BLaER1 treated with 17β-estradiol and CSF1 and Interleukin-3, amounts not matched to agents 10 nM and 100 nM (cell line): ENCODE results near the gene CLK2.
A peak's percentile ranks its signal among the peaks of the same experiment; 100 is the strongest.

Experiments used
- H3K27ac ChIP-seq, 11 experiments: shearing (Covaris generic); formaldehyde crosslinking; 2 replicates each; pipeline ENCODE4 v1.8.1; 2022
- H3K27me3 ChIP-seq, 11 experiments: shearing (Covaris generic); formaldehyde crosslinking; 2 replicates each; pipeline ENCODE4 v1.8.1; 2022
- H3K36me3 ChIP-seq, 11 experiments: shearing (Covaris generic); formaldehyde crosslinking; 2 replicates each; pipeline ENCODE4 v1.8.1; 2022
- H3K4me1 ChIP-seq, 10 experiments: shearing (Covaris generic); formaldehyde crosslinking; 2 replicates each; pipeline ENCODE4 v1.8.1; 2022
- H3K4me2 ChIP-seq, 11 experiments: shearing (Covaris generic); formaldehyde crosslinking; 2 replicates each; pipeline ENCODE4 v1.8.1; 2022
- H3K4me3 ChIP-seq, 10 experiments: shearing (Covaris generic); formaldehyde crosslinking; 2 replicates each; pipeline ENCODE4 v1.8.1; 2022
- H3K9ac ChIP-seq, 11 experiments: shearing (Covaris generic); formaldehyde crosslinking; 2 replicates each; pipeline ENCODE4 v1.8.1; 2022
- H3K9me3 ChIP-seq, 11 experiments: shearing (Covaris generic); formaldehyde crosslinking; replicated peaks in 1 of 11; 2 replicates each; pipeline ENCODE4 v1.8.1; 2022
- H4K20me1 ChIP-seq, 11 experiments: shearing (Covaris generic); formaldehyde crosslinking; 2 replicates each; pipeline ENCODE4 v1.8.1; 2022
- Cebpa-rat ChIP-seq, 11 experiments: shearing (Covaris generic); IDR thresholded peaks; 2 replicates each; pipeline ENCODE4 v1.8.1; 2022

The CLK2 gene

DNA sequence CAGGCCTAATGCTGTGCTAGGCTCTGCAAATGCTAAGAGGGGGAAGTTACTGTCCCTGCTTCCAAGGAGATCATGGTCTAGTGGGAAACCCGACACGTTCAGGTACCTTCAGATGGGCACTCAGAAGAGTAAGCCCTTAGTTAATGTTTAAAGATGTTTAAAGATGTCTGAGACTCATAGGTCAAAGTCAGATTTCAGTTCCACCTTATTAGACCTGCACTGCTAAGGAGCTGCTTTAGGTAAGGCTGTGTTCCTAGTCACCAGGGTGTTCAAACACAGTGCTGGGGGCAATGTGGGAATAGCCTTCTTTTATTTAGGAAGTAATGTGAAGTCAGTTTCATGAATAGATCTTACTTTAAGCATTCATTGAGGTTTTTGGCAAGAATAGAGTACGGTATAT is 43.6 kb upstream of the CLK2 start:
- Histone ChIP-seq H3K4me1 (peaks cover 26 to 41% (median 34%) of the 10 kb centered on the region in 10 experiments), H3K9me3 (no peaks in the 10 kb centered on the region), H3K27ac (no peak overlapping the region)

DNA sequence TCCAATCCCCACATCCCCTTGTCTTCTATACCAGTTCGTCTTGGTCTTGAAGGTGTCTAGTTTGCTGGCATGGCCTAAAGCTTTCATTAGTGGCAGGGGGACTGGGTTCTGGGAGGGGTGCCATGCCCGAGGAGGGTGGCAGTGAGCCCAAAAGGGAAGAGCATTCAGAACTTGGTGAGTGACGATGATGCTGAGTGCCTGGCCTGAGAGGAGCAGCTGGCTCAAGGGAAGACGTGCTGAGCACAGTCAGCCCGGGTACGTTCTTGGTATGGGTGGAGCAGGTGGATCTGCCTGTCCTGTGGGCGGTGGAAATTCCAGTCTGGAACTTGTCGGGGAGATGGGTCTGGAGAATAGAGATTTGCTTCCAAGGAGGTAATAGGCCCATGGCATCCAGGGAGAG is 40.0 kb upstream of the CLK2 start:
- Histone ChIP-seq H3K4me3 (no peak overlapping the region), H3K36me3 (peaks cover 35 to 84% (median 75%) of the 10 kb centered on the region in 11 experiments), H3K27ac (no peak overlapping the region), H3K4me1 (peaks cover 14 to 28% (median 22%) of the 10 kb centered on the region in 10 experiments), H3K4me2 (no peak overlapping the region), H4K20me1 (peaks cover 0 to 53% (median 8%) of the 10 kb centered on the region in 11 experiments; a peak in 8 of 22 replicates), H3K9me3 (no peaks in the 10 kb centered on the region), H3K27me3 (no peaks in the 10 kb centered on the region), H3K9ac (no peak overlapping the region)
- TF ChIP-seq Cebpa-rat (IDR thresholded peaks at IDR 0.05): no peak

More for the DNA sequence above, 43.6 kb upstream of the CLK2 start:
- Histone ChIP-seq H3K4me2 (no peak overlapping the region), H3K36me3 (peaks cover 28 to 88% (median 79%) of the 10 kb centered on the region in 11 experiments), H3K9ac (peak overlapping the region in 1 of 11 experiments; percentile 34; a peak in 1 of 22 replicates), H3K27me3 (no peaks in the 10 kb centered on the region), H3K4me3 (no peak overlapping the region), H4K20me1 (peaks cover 0 to 79% (median 42%) of the 10 kb centered on the region in 11 experiments; a peak in 20 of 22 replicates)
- no peak for TF ChIP-seq Cebpa-rat (IDR thresholded peaks at IDR 0.05)

DNA sequence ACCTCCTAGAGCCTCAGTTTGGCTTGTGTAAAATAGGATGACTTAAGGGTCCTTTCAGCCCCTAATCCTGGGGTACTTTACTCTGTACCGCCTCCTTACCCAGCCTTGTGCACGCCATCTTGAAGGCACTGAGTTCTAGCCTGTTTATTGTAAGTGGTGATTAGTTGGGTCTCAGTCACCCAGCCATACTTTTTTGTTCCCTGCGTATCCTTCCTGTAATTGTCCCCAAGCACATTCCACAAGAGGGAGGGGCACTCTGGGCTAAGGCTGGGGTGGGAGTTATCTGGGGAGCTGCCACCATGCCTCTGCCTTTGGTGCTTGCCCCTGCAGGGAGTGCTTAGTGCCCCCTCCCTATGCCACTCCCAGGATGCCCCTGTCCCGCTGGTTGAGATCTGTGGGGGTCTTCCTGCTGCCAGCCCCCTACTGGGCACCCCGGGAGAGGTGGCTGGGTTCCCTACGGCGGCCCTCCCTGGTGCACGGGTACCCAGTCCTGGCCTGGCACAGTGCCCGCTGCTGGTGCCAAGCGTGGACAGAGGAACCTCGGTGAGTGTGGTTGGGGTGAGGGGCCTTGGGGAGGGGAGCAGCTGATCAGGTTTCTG is 36.2 kb upstream of the CLK2 start:
- Histone ChIP-seq H3K27me3 (no peaks in the 10 kb centered on the region), H3K9me3 (no peaks in the 10 kb centered on the region), H3K36me3 (peaks cover 26 to 47% (median 44%) of the 10 kb centered on the region in 11 experiments), H3K4me1 (peaks cover 23 to 36% (median 31%) of the 10 kb centered on the region in 10 experiments), H3K4me2 (peak overlapping the region; percentile 91 to 99 (median 98)), H3K27ac (peak overlapping the region; percentile 77 to 92 (median 89)), H3K9ac (peak overlapping the region; percentile 88 to 97 (median 92)), H3K4me3 (peak overlapping the region; percentile 81 to 100 (median 94)), H4K20me1 (peaks cover 0 to 30% (median 0%) of the 10 kb centered on the region in 11 experiments; a peak in 4 of 22 replicates)
- TF ChIP-seq Cebpa-rat (IDR thresholded peaks at IDR 0.05): no peak

DNA sequence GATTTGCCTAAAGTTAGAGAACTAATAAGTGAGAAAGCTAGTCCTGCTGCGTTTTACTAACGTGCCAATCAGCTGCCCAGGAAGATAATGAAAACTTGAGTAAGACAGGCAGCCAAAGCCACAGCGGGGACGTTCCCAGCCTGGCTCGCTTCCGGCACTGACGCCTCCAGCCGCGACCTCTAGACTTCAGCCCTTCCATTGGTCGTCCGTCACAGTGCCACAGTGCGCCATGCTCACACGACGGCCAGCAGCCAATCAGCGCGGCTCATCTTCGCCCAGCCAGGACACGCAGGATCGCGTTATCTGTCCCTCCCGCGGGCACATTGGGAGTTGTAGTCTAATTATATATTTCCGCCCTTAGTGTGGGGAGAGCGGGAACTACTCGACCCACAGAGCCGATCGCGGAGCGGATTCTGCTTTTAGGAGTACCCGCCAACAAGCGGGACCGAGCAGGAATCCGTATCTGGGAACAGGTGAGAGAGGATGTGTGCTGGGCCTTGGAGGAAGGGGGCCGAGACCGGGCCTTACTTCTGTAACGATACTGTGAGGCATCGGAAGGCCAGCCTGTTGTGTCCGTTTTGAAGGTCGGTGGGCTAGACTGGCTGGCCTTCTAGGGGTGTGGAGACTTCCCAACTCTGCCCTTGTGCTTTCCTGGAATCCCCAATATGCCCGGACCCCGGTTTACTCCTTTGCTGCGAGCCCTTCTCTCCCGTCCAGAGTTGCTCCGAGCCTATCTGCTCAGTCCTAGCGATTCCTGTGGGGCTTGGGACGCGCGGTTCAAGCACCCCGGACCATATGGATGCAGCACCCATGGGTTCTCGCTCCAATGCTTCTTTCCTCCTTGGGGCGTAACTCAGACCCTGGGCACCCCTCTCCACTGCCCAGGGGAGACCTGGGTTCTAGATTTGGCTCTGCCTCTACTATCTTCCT is 35.5 kb upstream of the CLK2 start, which contains the start of gene FDPS:
Gene FDPS (plus strand): TSS at position 374 of the 930 bp plus-strand sequence. CDS start 924 bp downstream, outside the sequence.
- Histone ChIP-seq H3K4me2 (peak within 1 kb of the TSS; percentile 91 to 99 (median 98)), H3K4me1 (peaks cover 23 to 36% (median 31%) of the 10 kb centered on the region in 10 experiments), H4K20me1 (peaks cover 0 to 23% (median 0%) of the 10 kb centered on the region in 11 experiments; a peak in 4 of 22 replicates), H3K27me3 (no peaks in the 10 kb centered on the region), H3K4me3 (peak within 1 kb of the TSS; percentile 81 to 100 (median 94)), H3K27ac (peak within 1 kb of the TSS; percentile 77 to 92 (median 89)), H3K9me3 (no peaks in the 10 kb centered on the region), H3K9ac (peak within 1 kb of the TSS; percentile 88 to 97 (median 92)), H3K36me3 (peaks cover 23 to 40% (median 37%) of the 10 kb centered on the region in 11 experiments)
- TF ChIP-seq Cebpa-rat (IDR thresholded peaks at IDR 0.05): no peak

DNA sequence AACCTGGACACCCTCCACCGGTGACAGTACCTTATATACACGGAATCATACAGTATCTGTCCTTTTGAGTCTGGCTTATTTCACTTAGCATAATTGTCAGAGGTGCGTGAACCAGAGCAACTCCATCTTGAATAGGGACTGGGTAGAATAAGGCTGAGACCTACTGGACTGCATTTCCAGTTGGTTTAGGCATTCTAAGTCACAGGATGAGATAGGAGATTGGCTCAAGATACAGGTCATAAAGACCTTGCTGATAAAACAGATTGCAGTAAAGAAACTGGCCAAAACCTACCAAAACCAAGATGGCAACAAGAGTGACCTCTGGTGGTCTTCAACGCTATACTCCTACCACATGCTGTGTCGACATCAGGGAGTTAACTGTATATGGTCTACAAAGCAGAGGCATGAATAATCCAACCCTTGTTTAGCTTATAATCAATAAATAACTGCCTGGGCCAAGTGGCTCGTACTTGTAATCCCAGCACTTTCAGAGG is 34.0 kb upstream of the CLK2 start:
- Histone ChIP-seq H3K9me3 (no peaks in the 10 kb centered on the region), H3K36me3 (peaks cover 11 to 25% (median 22%) of the 10 kb centered on the region in 11 experiments), H3K9ac (peak overlapping the region in 9 of 11 experiments; percentile 88 to 97 (median 93); a peak in 13 of 22 replicates), H3K27ac (peak overlapping the region in 10 of 11 experiments; percentile 85 to 92 (median 89); a peak in 19 of 22 replicates), H3K4me2 (peak overlapping the region; percentile 59 to 88 (median 78); a peak in 21 of 22 replicates), H3K4me3 (no peak overlapping the region), H3K27me3 (no peaks in the 10 kb centered on the region), H3K4me1 (peaks cover 25 to 39% (median 31%) of the 10 kb centered on the region in 10 experiments), H4K20me1 (peaks cover 0 to 14% (median 0%) of the 10 kb centered on the region in 11 experiments; a peak in 3 of 22 replicates)
- no peak for TF ChIP-seq Cebpa-rat (IDR thresholded peaks at IDR 0.05)

DNA sequence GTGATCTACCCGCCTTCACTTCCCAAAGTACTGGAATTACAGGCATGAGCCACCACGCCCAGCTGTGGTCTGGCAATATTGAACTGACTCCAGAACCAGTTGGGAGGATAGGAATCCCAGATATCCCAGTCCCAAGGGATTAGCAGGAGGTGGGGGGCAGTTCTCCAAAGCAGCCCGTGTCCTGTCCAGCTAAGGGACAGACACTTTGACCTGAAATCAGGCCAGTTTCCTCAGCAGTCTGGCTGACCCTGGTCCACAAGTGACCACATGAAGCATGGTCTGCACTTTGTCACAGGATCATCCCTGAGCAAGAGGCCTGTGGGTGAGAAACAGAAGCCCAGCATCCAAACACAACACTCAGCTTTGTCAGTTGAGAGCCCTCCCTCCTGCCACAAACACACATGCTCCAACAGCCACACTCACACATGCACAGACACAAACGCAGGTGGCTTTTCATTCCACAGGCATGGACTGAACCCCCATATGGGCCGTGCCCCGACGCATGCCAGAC is 32.6 kb upstream of the CLK2 start:
- Histone ChIP-seq H3K4me1 (peaks cover 24 to 43% (median 34%) of the 10 kb centered on the region in 10 experiments), H3K9me3 (no peaks in the 10 kb centered on the region), H3K9ac (0 out of 22 replicates have a peak overlapping the region, but pooled peaks of 1 of the 11 experiments have one; percentile 25), H3K27me3 (no peaks in the 10 kb centered on the region), H3K4me3 (no peak overlapping the region), H4K20me1 (peaks cover 0 to under 1% (median 0%) of the 10 kb centered on the region in 11 experiments; a peak in 1 of 22 replicates), H3K36me3 (peaks cover 1 to 11% (median 9%) of the 10 kb centered on the region in 11 experiments; a peak in 17 of 22 replicates), H3K4me2 (no peak overlapping the region), H3K27ac (no peak overlapping the region)
- no peak for TF ChIP-seq Cebpa-rat (IDR thresholded peaks at IDR 0.05)

DNA sequence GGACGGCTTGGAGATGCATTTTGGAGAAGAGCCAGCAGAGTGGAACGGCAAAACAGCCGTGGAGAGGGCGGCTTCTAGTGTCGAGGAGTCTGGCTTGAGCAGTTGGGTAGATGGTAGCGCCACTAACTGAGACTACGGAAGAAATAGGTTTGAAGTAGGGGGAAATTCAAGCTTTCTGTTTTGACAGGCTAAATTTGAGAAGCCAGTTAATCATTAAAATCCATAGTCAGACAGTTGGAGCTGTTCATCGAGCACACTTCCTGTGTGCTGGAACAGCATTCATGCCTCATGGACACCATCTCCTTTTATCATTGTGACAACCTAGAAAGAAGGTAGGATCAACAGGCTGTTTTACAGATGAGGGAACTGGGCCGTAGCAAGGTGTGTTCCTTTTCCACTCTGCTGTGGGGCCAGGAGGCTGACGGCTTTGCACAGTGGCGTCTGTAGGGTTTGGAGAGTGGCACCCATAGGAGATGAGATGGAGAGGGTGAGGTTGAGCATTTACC is 31.3 kb upstream of the CLK2 start:
- H3K27ac ChIP-seq: no peak overlapping the region
- H3K9ac ChIP-seq: no peak overlapping the region
- H3K27me3 ChIP-seq: no peaks in the 10 kb centered on the region
- H4K20me1 ChIP-seq: no peaks in the 10 kb centered on the region
- H3K36me3 ChIP-seq: no peaks in the 10 kb centered on the region
- no peak overlapping the region for H3K4me3 ChIP-seq
- no peaks in the 10 kb centered on the region for H3K9me3 ChIP-seq
- H3K4me2 ChIP-seq: no peak overlapping the region
- H3K4me1 ChIP-seq: peaks cover 11 to 29% (median 22%) of the 10 kb centered on the region in 10 experiments
- no peak for TF ChIP-seq Cebpa-rat (IDR thresholded peaks at IDR 0.05)

DNA sequence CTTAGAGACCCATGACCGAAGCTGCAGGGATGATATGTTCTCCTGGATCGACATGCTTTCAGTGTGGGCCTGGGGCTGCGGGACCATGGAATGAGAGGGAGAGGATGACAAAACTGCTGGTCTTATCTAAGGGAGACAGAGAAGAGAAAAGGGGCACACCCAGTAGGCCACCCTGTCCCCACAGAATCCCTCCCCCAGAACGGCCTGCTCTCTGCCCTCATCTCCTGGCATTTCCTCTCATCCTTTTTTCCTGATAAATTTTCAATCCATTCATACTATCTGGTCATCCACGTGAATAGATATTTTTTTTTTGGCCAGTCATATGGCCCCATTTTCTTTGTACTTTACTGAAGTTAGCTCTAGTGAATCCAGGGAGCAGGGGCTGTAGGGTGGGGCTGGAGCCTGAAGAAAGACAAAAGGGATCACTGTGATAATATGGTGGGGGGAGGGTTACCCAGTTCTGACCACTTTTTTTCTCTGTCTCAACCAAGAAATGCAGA is 28.1 kb upstream of the CLK2 start, which contains the start of gene PKLR:
Gene PKLR (minus strand): TSS at position 97 of the 500 bp plus-strand sequence. CDS start 43 bp downstream, at position 54.
- no peak for TF ChIP-seq Cebpa-rat (IDR thresholded peaks at IDR 0.05)
- Histone ChIP-seq H4K20me1 (no peaks in the 10 kb centered on the region), H3K9me3 (no peaks in the 10 kb centered on the region), H3K4me2 (peak within 1 kb of the TSS in 9 of 11 experiments; percentile 7 to 60 (median 43); a peak in 11 of 22 replicates), H3K4me1 (peaks cover 0 to 15% (median 10%) of the 10 kb centered on the region in 10 experiments; a peak in 11 of 20 replicates), H3K4me3 (no peak within 1 kb of the TSS), H3K36me3 (no peaks in the 10 kb centered on the region), H3K27me3 (peaks cover 0 to 3% (median 0%) of the 10 kb centered on the region in 11 experiments; a peak in 5 of 22 replicates), H3K9ac (no peak within 1 kb of the TSS; a peak in 1 of 22 replicates), H3K27ac (no peak within 1 kb of the TSS)
